ENCODE measurements around the gene CYB5R2.

Gene CYB5R2

DNA sequence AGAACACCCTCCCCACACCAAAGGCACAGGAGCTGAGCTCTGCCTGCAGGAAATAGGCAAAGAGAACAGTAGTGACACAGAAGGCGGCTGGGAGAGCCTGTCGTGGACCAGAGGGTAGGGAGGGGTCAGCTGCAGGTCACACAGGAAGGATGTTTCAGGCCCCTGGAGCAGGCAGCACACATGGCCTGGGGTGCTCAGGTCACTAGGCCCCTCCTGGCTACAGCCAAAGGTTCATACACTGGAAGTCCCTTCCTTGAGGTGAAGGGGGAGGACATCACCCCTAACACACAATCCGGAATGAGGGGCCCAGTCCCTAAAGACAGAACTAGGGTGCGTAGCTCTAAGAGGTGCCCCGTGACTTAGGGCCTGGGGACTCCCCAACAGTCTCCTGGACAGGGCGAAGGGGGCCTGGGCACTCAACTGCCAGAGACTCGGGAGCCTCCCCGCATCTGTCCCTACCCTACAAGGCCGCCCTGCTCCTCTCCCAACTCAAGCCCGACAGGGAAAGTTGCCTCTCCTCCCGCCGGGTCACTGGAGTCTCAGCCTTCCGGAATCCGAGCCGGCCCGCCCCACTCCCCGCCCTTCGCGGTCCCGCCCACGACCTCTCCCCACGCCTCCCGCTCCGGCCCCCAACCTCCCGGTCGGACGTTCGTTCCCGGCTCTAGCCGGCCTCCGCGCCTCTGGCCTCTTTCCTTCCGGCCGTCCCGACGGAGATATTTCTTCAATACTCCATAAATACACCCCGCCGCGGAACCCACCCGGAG, at the start of gene CYB5R2:
Gene CYB5R2 (minus strand): TSS at position 541 of the 764 bp plus-strand sequence. CDS start 675 bp downstream, outside the sequence.
- TF ChIP-seq, protein P1, sequence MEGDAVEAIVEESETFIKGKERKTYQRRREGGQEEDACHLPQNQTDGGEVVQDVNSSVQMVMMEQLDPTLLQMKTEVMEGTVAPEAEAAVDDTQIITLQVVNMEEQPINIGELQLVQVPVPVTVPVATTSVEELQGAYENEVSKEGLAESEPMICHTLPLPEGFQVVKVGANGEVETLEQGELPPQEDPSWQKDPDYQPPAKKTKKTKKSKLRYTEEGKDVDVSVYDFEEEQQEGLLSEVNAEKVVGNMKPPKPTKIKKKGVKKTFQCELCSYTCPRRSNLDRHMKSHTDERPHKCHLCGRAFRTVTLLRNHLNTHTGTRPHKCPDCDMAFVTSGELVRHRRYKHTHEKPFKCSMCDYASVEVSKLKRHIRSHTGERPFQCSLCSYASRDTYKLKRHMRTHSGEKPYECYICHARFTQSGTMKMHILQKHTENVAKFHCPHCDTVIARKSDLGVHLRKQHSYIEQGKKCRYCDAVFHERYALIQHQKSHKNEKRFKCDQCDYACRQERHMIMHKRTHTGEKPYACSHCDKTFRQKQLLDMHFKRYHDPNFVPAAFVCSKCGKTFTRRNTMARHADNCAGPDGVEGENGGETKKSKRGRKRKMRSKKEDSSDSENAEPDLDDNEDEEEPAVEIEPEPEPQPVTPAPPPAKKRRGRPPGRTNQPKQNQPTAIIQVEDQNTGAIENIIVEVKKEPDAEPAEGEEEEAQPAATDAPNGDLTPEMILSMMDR (IDR thresholded peaks at IDR 0.05; ENCODE audit: control insufficient read depth, insufficient read depth, low read depth, low read length, missing control alignments) = no peak
- peak within 1 kb of the TSS; percentile 51 for H3K4me3 ChIP-seq (ENCODE audit: control insufficient read depth, low read depth, low read length)
- no peak for DNase-seq (ENCODE audit: low read depth)

DNA sequence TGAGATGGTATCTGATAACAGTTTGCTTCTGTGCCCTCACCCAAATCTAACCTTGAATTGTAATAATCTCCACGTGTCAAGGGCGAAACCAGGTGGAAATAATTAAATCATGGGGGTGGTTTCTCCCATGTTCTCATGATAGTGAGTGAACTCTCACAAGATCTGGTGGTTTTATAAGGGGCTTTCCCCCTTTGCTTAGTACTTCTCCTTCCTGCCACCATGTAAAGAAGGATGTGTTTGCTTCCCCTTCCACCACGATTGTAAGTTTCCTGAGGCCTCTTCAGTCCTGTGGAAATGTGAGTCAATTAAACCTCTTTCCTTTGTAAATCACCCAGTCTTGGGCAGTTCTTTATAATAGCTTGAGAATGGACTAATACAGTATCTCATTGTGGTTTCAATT, 41.5 kb upstream of the CYB5R2 start:
- DNase-seq (ENCODE audit: low read depth) = no peak
- TF ChIP-seq, protein P1 (IDR thresholded peaks at IDR 0.05; ENCODE audit: control insufficient read depth, insufficient read depth, low read depth, low read length, missing control alignments) = no peak
- H3K4me3 ChIP-seq (ENCODE audit: control insufficient read depth, low read depth, low read length) = no peak overlapping the region

DNA sequence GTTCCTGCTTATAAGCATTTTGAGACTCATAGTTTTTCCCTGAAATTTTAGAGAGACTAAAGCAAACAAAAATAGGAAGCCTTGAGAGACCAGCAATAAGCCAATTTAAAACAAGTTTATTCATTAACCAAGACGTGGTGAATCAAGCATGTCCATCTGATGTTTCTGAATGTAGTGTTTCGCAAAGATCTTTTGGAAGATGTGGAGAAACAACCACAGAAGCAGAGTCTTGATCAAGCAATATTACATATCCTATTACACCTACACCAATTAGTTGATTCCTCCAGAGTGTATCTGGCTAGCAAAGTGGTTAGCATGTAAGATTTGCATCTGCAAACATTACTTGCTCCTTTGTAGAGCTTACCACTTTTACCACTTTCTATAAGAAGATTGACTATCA, 33.1 kb upstream of the CYB5R2 start, which contains the start of gene OVCH2:
Gene OVCH2 (minus strand): TSS at position 101 of the 400 bp plus-strand sequence. CDS start 83 bp downstream, at position 18.
- DNase-seq (ENCODE audit: low read depth) = no peak
- TF ChIP-seq, protein P1 (IDR thresholded peaks at IDR 0.05; ENCODE audit: control insufficient read depth, insufficient read depth, low read depth, low read length, missing control alignments) = no peak
- no peak within 1 kb of the TSS for H3K4me3 ChIP-seq (ENCODE audit: control insufficient read depth, low read depth, low read length)

DNA sequence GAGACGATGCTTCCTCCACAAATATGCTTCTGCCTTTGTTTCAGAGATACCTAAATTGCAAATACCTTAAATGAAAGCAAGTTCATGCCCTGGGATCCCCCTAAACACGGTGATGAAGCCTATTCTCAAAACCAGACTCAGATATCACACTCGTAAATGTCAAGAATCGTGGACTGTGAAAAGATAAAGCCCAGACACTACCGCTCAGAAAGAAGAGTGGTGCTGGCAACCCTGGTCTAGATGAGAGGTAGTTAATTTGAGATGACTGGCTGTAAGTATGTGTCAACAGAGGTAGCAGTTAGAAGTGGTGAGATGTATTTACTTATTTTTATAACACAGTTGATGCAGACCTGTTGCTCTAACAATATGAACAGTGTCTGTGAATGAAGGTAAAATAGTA, 30.4 kb upstream of the CYB5R2 start:
- DNase-seq (ENCODE audit: low read depth) = no peak
- TF ChIP-seq, protein P1 (IDR thresholded peaks at IDR 0.05; ENCODE audit: control insufficient read depth, insufficient read depth, low read depth, low read length, missing control alignments) = no peak
- no peak overlapping the region for H3K4me3 ChIP-seq (ENCODE audit: control insufficient read depth, low read depth, low read length)

DNA sequence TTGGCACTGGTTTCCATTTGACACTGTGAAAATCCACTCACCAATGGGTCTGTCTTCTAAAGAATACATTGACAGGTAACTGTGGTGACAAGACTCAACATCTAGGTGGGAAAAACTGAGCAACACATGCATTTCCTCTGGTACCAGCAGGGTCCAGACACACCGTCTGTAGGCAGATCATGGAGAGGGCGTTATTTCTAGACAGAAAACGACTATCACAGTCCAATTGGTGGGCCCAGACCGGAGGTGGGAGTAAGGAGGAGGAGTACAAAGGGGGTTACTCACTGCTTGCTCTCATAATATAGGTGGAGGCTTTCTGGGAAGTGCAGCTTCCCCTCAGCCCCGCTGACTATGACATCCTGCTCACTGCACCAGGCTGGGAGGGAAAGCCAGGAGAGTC, 23.1 kb upstream of the CYB5R2 start:
- TF ChIP-seq, protein P1 (IDR thresholded peaks at IDR 0.05; ENCODE audit: control insufficient read depth, insufficient read depth, low read depth, low read length, missing control alignments) = no peak
- no peak for DNase-seq (ENCODE audit: low read depth)
- no peak overlapping the region for H3K4me3 ChIP-seq (ENCODE audit: control insufficient read depth, low read depth, low read length)

DNA sequence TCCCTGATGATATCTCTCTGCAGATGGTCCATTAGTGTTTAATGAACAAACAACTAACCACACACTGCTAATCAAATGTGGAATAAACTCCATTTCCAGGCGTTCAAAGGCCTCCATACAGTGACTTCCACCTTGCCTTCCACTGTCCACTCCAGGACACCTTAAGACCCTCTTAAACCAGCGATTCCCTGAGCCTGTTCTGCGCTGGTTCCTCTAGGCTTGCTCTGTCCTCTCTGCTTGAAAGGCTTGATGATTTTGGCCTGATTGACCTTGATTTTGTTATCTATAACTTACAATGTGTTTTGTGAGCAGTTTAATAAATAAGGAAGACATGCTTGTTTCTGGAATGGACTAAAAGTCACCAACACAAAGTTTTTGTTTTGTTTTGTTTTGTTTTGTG, 20.9 kb upstream of the CYB5R2 start:
- no peak for DNase-seq (ENCODE audit: low read depth)
- no peak overlapping the region for H3K4me3 ChIP-seq (ENCODE audit: control insufficient read depth, low read depth, low read length)
- TF ChIP-seq, protein P1 (IDR thresholded peaks at IDR 0.05; ENCODE audit: control insufficient read depth, insufficient read depth, low read depth, low read length, missing control alignments) = no peak

Measured in AG09309 (cell line).